Uterus (tissue), 2 donors: ENCODE results near the gene SMPX.

Experiments used
- CTCF ChIP-seq, 4 experiments: fragments of 200-600 bp in 2 of 4; fragments of 450-650 bp in 2 of 4; sonication (generic) in 2 of 4; IDR thresholded peaks; one replicate each; pipeline ENCODE4 v1.5.1; 2016 to 2019; ENCODE audit warnings: antibody characterized with exemption in 4 of 4, mild to moderate bottlenecking in 2 of 4, moderate library complexity in 1 of 4
- POLR2A ChIP-seq, 2 donors: fragments of 450-650 bp; IDR thresholded peaks; one replicate each; pipeline ENCODE4 v1.6.1; 2016; ENCODE audit warnings: antibody characterized with exemption in 2 of 2, mild to moderate bottlenecking in 1 of 2, moderate library complexity in 1 of 2

GRCh38 chrX:21700275-21700674 lies 57.6 kb downstream of the SMPX start:
- TF ChIP-seq POLR2A (IDR thresholded peaks at IDR 0.05): no peak
- TF ChIP-seq CTCF (IDR thresholded peaks at IDR 0.05): no peak
